Astrocyte of the spinal cord (primary cell): ENCODE measurements around the gene DUOXA1.

Experiments used
- DNase-seq: peaks from one replicate; pipeline ENCODE4 v3.0.0; 2011; ENCODE audit warnings: low read depth, low spot score
- H3K4me3 ChIP-seq: 2 replicates; pipeline ENCODE4 v1.5.1; 2011; ENCODE audit warnings: low read depth, mild to moderate bottlenecking, low read length, moderate library complexity
- CTCF ChIP-seq: IDR thresholded peaks from 2 replicates; pipeline ENCODE4 v1.5.1; 2012; ENCODE audit warnings: low read depth, mild to moderate bottlenecking, low read length, inconsistent platforms
- in situ Hi-C: cut with HindIII; loops from 2 replicates; pipeline ENCODE4 v1.10.0; 2017; ENCODE audit warnings: low sequenced_read_pairs

The DUOXA1 gene

GRCh38 chr15:45102226-45102625 lies 27.5 kb downstream of the DUOXA1 start:
- no peak for TF ChIP-seq CTCF
- H3K4me3 ChIP-seq: no peak overlapping the region
- in situ Hi-C loops: no loop called here
- DNase-seq: no peak

- no peak for TF ChIP-seq CTCF
- in situ Hi-C loops: no loop called here
- H3K4me3 ChIP-seq: no peak overlapping the region
- DNase-seq: no peak
Measured at GRCh38 chr15:45101749-45102148, 27.9 kb downstream of the DUOXA1 start.

GRCh38 chr15:45100884-45101625 lies 28.6 kb downstream of the DUOXA1 start:
- no peak for TF ChIP-seq CTCF
- in situ Hi-C loops: no loop called here

DNA sequence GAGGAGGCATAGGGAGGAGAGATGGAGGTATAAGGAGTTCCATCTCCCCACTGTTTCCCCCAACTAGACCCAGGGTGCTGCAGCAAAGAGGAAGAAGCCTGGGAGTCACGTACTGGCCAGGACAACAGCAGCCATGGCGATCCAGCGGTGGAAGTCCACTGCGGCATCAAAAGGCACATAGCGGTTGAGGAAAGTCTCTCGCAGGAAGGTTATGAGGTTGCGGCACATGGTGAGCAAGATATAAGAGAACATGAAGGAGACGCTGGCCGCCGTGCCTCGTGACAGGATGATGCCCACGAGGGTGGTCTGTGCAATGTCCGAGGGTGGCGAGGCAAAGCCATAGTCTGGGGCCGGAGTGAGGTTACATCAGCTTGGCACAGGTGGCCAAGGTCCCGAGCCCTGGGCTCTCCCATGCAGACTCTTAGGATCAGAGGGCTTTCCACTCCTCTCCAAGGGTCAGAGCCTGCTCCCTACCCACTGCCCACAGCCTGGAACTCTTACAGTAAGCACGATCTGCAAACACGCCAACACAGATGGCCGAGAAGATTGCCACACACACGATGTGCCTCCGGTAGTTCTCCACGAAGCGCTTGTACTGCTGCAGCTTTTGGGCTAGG lies 30.0 kb downstream of the DUOXA1 start:
- TF ChIP-seq CTCF: no peak
- H3K4me3 ChIP-seq: no peak overlapping the region
- DNase-seq: no peak
- in situ Hi-C loops: no loop called here

More at GRCh38 chr15:45100884-45101625, 28.6 kb downstream of the DUOXA1 start:
- no peak overlapping the region for H3K4me3 ChIP-seq
- DNase-seq: no peak

- no peak overlapping the region for H3K4me3 ChIP-seq
- no peak for DNase-seq
- no peak for TF ChIP-seq CTCF
- in situ Hi-C loops: no loop called here
Measured at GRCh38 chr15:45097466-45097865, 32.2 kb downstream of the DUOXA1 start.

GRCh38 chr15:45095661-45096060 lies 34.0 kb downstream of the DUOXA1 start:
- DNase-seq: no peak
- TF ChIP-seq CTCF: no peak
- in situ Hi-C loops: no loop called here
- no peak overlapping the region for H3K4me3 ChIP-seq
